HG03469 (cell line): ENCODE measurements around the gene HTR3B.
"Not testable (repeated sequence)": the region's sequence is repeated elsewhere in the genome, so short reads cannot be mapped to it uniquely, and the experiment has no call there.

Experiments used
- ATAC-seq: cut with Tn5 transposase; IDR thresholded peaks from one replicate; pipeline ENCODE4 v1.9.1; 2021; ENCODE audit warnings: mild to moderate bottlenecking, moderate library complexity, moderate number of reproducible peaks; ENCODE audit not compliant: unreplicated experiment

Gene HTR3B

DNA sequence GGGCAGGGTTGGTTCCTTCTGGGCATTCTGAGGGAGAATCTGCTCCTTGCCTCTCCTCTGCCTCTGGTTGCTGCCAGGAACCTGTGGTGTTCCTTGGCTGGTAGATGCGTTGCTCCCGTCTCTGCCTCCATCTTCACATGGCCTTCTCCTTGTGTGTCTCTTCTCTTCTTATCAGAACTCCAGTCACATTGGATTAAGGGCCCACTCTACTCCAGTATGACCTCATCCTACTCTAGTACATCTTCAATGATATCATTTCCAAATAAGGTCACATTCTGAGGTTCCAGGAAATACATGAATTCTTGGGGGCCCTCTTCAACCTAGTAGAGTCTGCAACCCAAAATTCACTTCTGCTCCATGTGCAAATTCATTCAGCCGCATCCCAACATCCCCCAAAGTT is 33.3 kb downstream of the HTR3B start:
- ATAC-seq, result no peak

DNA sequence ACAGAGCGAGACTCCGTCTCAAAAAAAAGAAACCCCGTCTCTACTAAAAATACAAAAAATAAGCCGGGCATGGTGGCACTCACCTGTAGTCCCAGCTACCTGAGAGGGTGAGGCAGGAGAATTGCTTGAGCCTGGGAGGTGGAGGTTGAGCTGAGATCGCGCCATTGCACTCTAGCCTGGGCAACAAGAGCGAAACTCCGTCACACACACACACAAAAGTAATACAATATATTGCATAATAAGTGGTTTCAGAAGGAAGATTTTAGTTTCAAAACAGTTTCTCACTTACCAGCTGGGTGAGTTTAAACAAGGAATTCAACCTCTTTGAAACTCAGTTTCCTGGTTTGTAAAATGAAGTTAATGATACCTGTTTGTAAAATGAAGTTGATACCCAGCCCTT is 37.7 kb downstream of the HTR3B start:
- no peak for ATAC-seq

DNA sequence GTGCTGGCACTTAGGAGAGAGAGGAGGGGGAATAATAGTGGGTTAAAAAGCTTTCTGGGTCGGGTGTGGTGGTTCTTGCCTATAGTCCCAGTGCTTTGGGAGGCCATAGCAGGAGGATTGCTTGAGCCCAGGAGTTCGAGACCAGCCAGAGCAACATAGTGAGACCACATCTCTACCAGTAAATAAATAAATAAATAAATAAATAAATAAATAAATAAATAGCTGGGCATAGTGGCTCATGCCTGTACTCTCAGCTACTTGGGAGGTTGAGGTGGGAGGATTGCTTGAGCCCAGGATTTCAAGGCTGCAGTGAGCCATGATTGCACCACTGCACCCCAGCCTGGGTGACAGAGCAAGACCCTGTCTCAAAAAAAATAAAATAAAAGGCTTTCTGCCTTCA is 41.6 kb downstream of the HTR3B start:
- ATAC-seq, result not testable (repeated sequence)

DNA sequence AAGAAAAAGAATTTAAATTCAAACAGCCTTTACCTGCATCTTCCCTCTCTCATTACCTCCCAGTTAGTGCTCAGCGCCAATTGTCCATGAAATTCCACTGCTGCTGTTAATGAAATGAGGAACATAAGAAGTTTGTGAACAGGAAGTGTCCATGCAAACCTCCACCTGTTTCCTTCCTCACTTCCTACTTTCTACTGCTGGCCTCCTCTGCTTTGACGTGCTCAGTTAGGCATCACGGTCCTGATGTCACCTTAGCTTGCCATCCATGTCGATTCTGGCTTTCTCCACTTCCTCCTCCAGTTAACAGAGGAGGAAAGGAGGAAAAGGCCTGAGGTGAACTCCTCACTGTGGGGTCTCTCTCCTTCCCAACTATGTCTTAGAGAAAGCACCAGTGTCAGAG is 43.4 kb downstream of the HTR3B start:
- ATAC-seq, result no peak

DNA sequence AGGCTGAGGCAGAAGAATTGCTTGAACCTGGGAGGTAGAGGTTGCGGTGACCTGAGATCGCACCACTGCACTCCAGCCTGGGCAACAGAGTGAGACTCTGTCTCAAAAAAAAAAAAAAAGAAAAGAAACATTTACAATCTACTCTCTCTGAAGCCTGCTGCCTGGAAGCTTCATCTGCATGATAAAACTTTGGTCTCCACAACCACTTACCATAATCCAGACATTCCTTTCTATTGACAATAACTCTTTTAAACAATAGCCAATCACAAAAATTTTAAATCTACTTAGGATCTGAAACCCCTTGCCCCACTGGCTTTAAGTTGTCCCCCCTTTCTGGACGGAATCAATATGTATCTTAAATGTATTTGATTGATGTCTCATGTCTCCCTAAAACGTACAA is 45.3 kb downstream of the HTR3B start:
- ATAC-seq, result no peak

DNA sequence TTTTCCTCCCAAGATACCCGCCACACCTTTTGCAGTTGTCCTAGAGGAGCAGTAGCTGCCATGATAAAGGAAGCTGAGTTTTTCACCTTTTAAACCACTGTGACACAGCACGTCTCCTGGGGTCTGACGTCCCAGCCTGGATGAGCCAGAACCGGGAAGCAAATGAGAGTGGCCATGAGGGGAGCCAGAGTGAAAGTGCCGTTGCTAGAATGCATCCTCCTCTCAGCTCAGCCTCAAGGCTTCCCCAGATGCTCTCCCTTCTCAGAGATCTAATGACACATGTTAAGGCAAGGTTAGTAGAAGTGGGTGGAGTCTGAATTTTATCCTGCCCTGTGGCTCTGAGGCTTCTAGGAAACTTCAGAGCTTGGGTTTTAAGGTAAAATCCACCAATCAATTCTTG is 46.9 kb downstream of the HTR3B start:
- ATAC-seq, result no peak

DNA sequence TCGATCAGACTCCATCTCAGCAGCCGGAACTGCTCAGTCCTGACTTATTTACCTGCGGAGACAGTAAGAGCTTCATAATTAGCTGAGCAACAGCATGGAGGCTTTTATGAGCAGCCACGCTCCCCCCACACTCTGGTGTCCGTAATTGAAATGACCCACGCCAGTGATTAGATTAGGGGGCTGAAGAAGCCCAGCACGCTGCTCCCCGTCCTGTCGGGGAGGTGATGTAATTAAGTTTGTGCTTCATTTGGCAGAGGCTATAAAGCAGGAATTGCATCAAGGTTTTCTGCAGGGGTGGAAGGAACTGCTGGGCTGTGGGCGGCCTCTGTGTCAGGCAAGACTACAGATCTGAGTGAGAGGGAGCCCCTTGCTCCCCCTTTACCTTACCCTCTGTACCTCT is 47.5 kb downstream of the HTR3B start:
- ATAC-seq, result no peak

DNA sequence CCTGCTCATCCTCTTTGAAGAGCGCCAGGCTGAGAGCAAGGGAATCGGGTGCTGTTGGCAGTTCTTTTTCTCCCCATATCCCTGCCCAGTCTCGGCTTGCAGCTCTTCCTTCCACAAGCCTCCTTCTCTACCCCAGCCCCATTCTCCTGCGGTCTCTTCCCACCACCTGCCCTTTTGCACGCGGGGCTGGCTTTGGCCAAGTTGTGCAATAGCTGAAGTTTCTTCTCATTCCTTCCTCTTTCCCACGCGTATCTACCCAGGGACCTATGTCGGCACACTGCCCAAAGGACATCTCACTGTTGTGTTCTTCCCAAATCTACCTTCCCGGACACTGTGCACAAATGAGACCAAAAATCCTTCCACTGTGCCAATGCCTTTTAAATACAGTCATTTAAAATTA is 48.0 kb downstream of the HTR3B start:
- ATAC-seq, result no peak

DNA sequence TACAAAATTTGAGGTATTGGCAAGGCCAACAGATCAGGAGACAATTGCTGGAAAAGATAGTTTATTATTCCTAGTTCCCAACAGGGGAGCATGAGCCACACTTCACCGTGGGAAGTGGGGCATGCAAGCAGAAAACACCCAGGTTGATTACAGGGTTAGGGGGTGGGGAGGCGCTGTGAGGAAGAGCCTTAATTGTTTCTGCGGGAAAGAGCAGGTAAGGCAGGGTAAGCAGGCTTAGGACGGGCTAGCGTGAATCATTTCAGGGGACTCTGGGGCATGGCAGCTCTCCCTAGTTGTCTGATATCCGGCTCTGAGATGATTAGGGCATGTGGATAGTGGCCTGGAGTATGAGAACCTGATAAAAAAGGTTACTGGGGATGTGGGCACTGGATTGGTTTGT is 49.6 kb downstream of the HTR3B start:
- no peak for ATAC-seq

DNA sequence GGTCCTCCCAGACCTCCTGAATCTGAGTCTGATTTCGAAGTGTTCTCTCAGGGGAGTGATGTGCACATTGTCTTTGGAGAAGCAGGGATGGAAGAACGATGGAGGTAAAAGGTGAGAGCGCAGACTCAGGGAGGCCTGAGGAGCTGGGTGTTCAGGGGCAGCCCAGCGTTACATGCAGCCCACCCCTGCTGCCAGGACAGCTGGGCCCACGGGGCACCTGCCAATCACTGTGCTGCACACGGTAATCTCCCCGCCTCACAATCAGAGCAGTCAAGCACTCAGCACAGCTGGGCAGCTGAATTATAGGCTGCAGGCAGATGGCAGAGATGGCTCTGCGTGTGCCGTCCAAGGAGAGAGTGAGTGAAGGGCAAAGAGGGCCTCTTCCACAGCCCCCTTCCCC is 52.4 kb downstream of the HTR3B start:
- no peak for ATAC-seq

DNA sequence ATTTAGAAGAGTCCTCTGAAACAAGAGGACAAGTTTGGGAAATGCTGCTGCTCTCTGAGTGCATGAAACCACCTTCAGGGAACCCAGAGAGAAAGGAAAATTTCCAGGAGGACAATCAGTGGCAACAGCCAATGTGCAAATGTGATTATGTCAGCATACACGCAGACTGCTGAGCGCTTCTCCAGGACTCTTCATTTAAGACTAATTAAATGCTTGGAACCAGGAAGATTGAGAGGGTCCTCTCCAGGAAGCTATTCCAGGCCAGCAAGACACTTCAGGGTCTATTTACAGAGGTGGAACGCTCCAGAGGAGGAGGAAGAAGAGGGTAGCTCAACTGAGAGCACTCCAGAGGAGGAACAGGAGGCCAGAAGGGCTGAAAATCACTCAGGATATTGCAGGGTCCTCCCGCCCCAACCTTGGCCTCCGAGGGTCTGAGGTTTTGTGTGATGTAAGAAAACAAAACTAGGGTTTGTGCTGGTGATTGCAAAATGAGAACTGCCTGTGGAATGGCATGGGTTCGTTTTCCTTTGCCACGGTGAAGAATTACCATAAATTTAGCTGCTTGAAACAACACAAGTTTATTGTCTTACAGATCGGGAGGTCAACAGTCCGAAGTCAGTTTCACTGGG is 56.2 kb downstream of the HTR3B start:
- no peak for ATAC-seq

DNA sequence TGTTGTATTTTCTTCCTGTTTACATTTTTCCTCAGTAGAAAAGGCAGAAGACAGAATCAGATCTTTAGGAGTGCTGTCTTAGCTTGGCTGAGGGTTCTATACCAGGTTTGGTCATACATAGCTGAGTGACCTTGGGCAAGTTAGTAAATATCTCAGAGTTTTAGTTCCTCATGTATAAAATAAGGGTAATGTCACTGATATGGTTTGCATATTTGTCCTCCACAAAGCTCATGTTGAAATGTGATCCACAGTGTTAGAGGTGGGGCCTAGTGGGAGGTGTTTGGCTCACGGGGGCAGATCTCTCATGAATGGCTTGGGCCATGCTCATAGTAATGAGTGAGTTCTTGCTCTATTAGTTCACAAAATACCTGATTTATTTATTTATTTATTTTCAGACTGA is 62.8 kb downstream of the HTR3B start:
- ATAC-seq, result no peak

DNA sequence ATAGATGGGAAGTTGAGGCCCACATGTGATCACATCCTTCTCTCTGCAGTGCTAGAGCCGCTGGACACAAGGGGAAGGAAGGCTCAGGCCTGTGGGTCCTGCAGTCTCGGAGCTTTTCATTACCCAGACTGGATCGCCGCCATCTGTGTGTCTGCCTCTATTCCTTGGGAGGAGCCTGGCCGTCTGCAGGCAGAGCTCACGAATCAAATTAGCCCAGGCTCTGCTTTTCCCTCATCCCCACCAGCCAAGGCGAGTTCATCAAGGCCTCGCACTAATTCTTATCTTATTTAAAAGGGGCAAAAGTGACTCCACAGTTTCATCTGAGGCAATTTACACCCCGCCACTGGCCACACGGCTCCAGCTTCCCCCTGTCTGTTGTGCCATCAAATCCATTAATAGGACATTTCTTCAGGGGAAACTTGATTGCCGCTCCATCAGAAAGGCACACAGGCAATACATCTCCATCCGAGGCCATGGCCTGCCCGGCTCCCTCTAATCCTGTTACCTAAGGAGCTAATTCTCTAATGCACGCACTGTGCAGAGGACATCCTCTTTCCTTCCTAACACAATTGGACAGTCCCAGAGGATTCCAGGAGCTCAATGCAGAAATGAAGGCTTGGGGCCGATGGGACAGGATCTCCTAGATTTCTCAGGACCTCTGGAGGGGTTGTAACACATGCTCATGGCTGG is 67.1 kb downstream of the HTR3B start:
- ATAC-seq, result no peak

DNA sequence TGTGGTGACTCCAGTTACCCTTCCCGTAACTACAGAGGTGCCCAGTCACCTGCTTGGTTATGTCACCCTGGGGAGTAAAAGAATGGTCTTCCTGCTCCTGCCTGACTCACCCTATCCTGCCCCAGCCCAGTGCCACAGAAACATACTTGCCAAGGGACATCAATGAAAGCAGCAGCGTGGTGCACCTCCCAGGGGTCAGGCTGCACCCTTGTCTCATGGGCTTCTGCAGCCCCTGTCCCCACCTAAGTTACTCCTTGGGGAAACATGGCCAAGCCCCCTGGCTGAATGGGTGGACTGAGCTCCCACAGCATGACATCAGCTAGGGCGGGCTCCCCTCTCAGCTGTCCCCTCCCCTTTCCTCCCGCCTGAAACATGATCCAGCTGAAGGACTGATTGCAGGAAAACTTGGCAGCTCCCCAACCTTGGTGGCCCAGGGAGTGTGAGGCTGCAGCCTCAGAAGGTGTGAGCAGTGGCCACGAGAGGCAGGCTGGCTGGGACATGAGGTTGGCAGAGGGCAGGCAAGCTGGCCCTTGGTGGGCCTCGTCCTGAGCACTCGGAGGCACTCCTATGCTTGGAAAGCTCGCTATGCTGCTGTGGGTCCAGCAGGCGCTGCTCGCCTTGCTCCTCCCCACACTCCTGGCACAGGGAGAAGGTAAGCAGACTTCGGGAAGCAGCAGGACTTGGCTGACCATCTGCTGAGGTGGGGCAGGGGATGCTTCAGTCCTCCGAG is 70.3 kb downstream of the HTR3B start, which contains the start of gene HTR3A:
Gene HTR3A (plus strand): TSS at position 368 of the 730 bp plus-strand sequence. CDS start 218 bp downstream, at position 586.
- no peak for ATAC-seq

DNA sequence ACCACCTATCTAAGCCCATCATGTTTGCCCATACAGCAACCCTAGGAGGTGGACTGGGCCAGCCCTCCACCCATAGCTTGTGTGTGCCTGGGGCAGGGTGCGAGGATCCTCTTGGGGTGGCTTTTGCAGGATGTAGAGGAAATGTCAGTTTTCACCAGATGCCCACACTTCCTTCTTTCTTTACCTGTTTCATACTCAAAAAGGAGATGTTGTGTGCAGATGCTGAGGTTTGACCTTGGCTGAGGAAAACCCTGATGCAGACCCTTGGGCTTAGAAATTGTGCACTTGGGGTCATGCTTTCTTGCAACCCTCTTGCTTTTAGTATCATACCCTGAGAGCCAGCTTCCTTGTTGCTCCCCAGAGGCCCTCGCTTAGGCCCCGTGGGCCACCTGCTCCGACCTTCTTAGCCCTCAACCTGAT is 72.5 kb downstream of the HTR3B start:
- no peak for ATAC-seq

DNA sequence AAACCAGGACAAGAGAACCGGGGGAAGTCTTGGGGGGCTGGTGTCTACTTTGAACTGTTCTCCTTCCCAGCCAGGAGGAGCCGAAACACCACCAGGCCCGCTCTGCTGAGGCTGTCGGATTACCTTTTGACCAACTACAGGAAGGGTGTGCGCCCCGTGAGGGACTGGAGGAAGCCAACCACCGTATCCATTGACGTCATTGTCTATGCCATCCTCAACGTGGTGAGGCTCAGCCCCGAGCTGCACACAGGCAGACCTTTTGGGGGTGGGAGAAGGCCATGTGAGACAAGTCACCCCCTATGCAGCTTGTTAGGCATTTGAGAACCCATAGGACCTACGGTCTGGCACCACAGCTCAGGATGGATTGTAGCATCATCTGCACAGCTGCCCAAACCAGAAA is 73.1 kb downstream of the HTR3B start:
- no peak for ATAC-seq

DNA sequence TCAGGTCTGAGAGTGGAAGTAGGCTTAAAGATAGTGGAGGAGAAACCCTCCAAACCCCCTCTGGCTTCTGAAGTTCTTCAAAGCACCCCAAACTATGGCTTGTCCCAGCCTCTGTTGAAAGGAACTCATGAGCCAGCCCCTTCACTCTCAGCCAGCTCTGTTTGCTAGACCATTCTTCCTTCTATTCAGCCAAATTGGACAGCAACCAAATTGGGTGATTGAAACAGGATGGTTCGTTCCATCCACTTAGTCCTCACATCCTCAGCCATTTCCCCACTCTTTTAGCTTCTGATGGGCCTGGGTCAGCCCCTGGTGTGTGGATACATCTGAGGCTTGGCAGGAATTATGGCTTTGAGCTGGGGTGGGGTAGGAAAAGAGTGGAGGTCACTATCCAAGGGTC is 74.8 kb downstream of the HTR3B start:
- no peak for ATAC-seq

DNA sequence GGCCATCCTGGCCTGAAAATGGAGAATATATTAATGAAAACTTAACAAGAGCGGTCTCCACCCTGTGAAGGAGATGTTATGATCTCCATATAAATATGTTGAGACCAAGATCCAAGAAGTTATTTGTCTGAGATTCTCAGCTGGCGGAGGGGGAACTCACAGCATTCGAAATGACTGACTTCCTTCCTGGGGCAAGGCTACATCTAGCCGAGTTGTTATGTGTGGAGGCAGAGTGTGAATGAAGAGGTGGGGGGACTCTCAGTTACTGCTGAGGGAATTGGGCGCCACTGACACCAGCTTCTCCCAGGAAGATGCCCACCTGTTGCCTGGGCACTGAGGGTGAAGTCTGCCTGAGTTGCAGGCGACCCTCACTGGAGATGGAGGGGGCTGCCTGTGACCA is 76.2 kb downstream of the HTR3B start:
- no peak for ATAC-seq

DNA sequence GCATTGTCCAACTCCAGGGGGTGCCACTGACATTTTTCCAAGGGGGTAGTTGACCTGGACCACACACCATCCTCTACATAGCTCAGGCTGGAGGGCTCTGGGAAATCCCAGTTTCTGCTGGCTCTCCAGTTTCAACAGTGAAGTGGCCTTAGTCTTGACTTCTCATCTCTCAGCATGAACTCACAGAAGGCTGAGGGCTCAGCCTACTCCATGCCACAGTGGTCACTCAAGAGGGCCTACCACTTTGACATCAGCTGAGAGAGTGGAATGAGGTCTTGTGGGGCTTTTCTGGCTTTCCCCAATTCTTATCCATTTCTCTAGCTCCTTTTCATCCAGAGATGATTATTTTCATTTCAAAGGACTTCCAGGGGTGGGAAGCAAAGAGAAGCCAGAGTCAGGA is 77.7 kb downstream of the HTR3B start:
- ATAC-seq, result no peak

DNA sequence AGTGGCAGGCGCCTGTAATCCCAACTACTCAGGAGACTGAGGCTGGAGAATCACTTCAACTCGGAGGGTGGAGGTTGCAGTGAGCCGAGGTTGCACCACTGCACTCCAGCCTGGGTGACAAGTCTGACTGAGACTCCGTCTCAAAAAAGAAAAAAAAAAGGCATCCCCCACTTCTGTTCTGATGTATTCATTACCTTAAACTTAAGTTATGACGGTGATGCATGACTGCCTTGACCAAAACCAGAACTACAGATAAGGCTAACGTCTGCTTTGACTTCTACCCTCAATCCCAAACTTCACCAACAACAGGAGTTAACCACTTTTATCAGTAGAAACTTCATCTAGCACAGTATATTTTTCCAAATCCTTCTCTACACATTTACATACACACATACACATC is 80.2 kb downstream of the HTR3B start:
- ATAC-seq, result no peak

DNA sequence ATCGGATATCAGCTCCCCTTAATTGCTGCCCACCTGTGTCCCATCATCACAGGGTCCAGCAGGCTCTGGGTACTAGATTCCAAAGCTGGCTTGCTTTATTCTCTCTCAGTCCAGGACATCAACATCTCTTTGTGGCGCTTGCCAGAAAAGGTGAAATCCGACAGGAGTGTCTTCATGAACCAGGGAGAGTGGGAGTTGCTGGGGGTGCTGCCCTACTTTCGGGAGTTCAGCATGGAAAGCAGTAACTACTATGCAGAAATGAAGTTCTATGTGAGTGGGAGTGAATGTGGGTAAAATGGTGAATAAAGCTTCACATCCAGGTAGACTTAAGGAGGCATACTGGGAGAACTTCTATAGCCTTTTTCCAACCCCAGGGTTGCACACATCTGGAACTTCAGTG is 81.3 kb downstream of the HTR3B start:
- ATAC-seq, result no peak
